ENCODE data around the gene FREM2.

GRCh38 chr13:38868399-38868798 lies 181.5 kb downstream of the FREM2 start:
- TF ChIP-seq POLR2A (IDR thresholded peaks at IDR 0.05; ENCODE audit: extremely low read depth, insufficient read length) (no peak), MAX (IDR thresholded peaks at IDR 0.05; ENCODE audit: low read depth, low read length) (no peak), CTCF (IDR thresholded peaks at IDR 0.05; ENCODE audit: low read depth, low read length) (no peak), MYC (IDR thresholded peaks at IDR 0.05; ENCODE audit: low read depth, low read length) (no peak)

All from NB4 (cell line).